Left ventricle myocardium inferior (tissue), 1 donor: ENCODE data around the gene OR6K2. TPM values are rescaled to one million over a fixed set of nuclear protein-coding genes. Genes with fewer than 3 reads are reported as not detected.

ENCODE experiments used
- DNase-seq: peaks from one replicate; pipeline ENCODE4 v3.0.0-alpha.2; 2020
- H3K27ac ChIP-seq: fragments of 200-600 bp; replicated peaks from 2 replicates; pipeline ENCODE4 v1.8.0; 2021
- H3K27me3 ChIP-seq: fragments of 200-600 bp; 2 replicates; pipeline ENCODE4 v1.8.0; 2021; ENCODE audit warnings: low read depth
- H3K36me3 ChIP-seq: fragments of 200-600 bp; 2 replicates; pipeline ENCODE4 v1.8.0; 2021
- H3K4me1 ChIP-seq: fragments of 200-600 bp; 2 replicates; pipeline ENCODE4 v1.8.0; 2021
- H3K4me3 ChIP-seq: fragments of 200-600 bp; 2 replicates; pipeline ENCODE4 v1.8.0; 2021; ENCODE audit warnings: mild to moderate bottlenecking, moderate library complexity
- H3K9me3 ChIP-seq: fragments of 200-600 bp; replicated peaks from 2 replicates; pipeline ENCODE4 v1.8.0; 2021
- CTCF ChIP-seq: fragments of 200-600 bp; IDR thresholded peaks from 2 replicates; pipeline ENCODE4 v1.8.0; 2021; ENCODE audit warnings: antibody characterized with exemption, mild to moderate bottlenecking, borderline replicate concordance
- intact Hi-C: fragments of 100-400 bp; cut with micrococcal nuclease; formaldehyde crosslinking; loops from one replicate; pipeline ENCODE4 v1.11.0; 2022
- total RNA-seq: library from RNA; stranded (reverse); fragmentation: NEBNext Ultra II Directional; extraction: Animal tissue kit (Norgen Biotek cat#: 25700); gene quantifications from one replicate; pipeline ENCODE4 v1.2.1, GENCODE V29; 2021
- donor health status: DM: no; HTN: yes; CAD: no; lungs with severe emphysema.

Gene OR6K2
- total RNA-seq, 1 donor from 2014 or later: not detected

- no peaks in the 10 kb centered on the region for H3K9me3 ChIP-seq
- H3K27me3 ChIP-seq: no peaks in the 10 kb centered on the region
- no peaks in the 10 kb centered on the region for H3K4me1 ChIP-seq
- no peak overlapping the region for H3K27ac ChIP-seq
- H3K36me3 ChIP-seq: no peaks in the 10 kb centered on the region
- intact Hi-C loops: no loop called here
- H3K4me3 ChIP-seq: no peak overlapping the region
- no peak for DNase-seq
- no peak for TF ChIP-seq CTCF
Measured at GRCh38 chr1:158716335-158716734, 15.9 kb upstream of the OR6K2 start.

GRCh38 chr1:158714754-158715153, 14.3 kb upstream of the OR6K2 start:
- no peak for DNase-seq
- no peaks in the 10 kb centered on the region for H3K9me3 ChIP-seq
- no peaks in the 10 kb centered on the region for H3K36me3 ChIP-seq
- H3K27ac ChIP-seq: no peak overlapping the region
- H3K4me3 ChIP-seq: no peak overlapping the region
- no peaks in the 10 kb centered on the region for H3K27me3 ChIP-seq
- TF ChIP-seq CTCF: no peak
- no peaks in the 10 kb centered on the region for H3K4me1 ChIP-seq
- intact Hi-C loops: no loop called here

GRCh38 chr1:158711098-158711497, 10.6 kb upstream of the OR6K2 start:
- Histone ChIP-seq H3K27ac (no peak overlapping the region), H3K27me3 (no peaks in the 10 kb centered on the region), H3K9me3 (no peaks in the 10 kb centered on the region), H3K36me3 (no peaks in the 10 kb centered on the region), H3K4me3 (no peak overlapping the region), H3K4me1 (no peaks in the 10 kb centered on the region)
- TF ChIP-seq CTCF: no peak
- no peak for DNase-seq
- intact Hi-C loops: no loop called here

DNA sequence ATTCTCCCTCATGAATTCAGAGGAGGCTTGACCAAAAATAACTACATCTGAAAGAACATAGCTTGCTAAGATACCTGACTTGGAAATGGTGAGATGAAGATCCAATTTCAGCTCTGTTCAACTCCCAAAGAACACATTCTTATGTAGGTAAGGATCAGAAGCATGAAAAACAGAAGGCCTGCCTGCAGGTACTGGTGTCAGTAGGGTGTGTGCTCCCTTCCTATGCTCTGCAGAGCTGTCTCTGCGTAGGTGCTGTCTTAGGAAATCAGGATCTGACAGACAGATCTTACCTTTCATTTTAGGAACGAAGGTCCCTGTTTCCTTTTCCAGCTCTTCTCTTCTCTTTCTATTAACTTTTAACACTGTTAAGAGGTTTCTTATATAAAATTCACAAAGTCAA, 5.6 kb upstream of the OR6K2 start:
- Histone ChIP-seq H3K4me1 (no peaks in the 10 kb centered on the region), H3K4me3 (no peak overlapping the region), H3K36me3 (no peaks in the 10 kb centered on the region), H3K27ac (no peak overlapping the region), H3K27me3 (no peaks in the 10 kb centered on the region), H3K9me3 (no peaks in the 10 kb centered on the region)
- DNase-seq: no peak
- intact Hi-C loops: no loop called here
- no peak for TF ChIP-seq CTCF

DNA sequence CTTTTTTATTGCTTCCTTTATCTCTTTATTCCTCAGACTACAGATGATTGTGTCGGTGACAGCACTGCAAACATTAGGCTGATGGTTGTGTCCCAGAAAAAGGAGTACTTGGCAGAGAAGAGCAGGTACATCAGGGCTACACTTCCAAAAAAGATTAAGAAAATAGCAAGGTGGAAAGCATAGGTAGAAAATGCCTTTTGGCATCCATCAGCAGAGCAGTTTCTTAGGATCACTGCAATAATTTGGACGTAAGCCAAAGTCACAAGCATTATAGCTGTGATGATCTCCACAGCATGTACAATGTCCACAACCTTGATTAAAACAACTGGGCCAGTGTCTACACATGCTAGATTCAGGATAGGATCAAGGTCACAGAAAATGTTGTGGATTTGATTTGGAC, 5.9 kb downstream of the OR6K2 start:
- intact Hi-C loops: no loop called here
- no peaks in the 10 kb centered on the region for H3K36me3 ChIP-seq
- no peaks in the 10 kb centered on the region for H3K4me1 ChIP-seq
- no peak for TF ChIP-seq CTCF
- H3K4me3 ChIP-seq: no peak overlapping the region
- no peak overlapping the region for H3K27ac ChIP-seq
- H3K9me3 ChIP-seq: no peaks in the 10 kb centered on the region
- DNase-seq: no peak
- H3K27me3 ChIP-seq: no peaks in the 10 kb centered on the region

DNA sequence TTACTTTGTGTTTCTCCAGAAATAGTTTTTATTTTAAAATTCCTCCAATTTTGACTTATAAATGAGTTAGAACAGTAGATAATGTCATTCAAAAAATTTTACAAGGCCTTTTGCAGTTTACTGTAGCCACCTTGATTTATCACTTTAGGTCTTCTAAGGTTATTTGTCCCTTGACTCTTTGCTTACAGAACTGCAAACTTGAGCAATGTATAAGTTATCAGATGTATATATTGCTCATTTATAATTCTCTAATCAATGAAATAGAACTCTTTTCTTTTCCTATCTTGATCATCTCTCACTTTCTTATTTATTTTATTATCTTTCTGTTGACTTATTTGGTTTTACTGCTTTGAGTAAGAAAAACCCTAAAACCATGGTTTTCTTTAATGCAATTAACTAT, 8.1 kb downstream of the OR6K2 start:
- Histone ChIP-seq H3K27me3 (no peaks in the 10 kb centered on the region), H3K27ac (no peak overlapping the region), H3K9me3 (no peaks in the 10 kb centered on the region), H3K36me3 (no peaks in the 10 kb centered on the region), H3K4me1 (no peaks in the 10 kb centered on the region), H3K4me3 (no peak overlapping the region)
- TF ChIP-seq CTCF: no peak
- intact Hi-C loops: no loop called here
- DNase-seq: no peak
